ENCODE data around the gene HOXD12.
A peak's percentile ranks its signal among the peaks of the same experiment; 100 is the strongest.

HOXD12 gene

DNA sequence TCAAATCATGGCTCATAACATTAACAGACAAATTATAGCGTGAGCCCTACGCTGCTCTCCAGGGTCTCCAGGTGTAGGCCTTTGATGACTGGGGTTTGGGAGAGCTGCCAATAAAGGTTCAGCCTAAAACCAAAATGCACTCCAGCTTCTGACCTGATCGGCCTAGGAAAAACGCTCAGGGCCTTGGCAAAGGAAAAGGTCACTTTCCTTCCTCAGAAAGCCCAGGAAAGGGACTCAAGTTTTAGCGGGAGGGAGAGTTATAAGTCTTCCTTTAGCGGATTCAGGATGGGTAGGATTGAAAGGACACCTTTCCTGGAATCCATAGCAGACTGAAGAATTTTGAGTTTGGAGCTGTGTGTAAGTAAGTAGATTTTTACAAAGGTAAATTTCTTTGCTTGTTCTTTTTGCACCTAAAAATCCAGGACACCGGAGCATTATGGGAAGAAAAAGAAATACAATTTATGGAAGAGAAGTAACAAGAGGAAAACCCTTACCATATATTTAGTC, 24.6 kb upstream of the HOXD12 start:
- peaks cover 100% of the 10 kb centered on the region for H3K27me3 ChIP-seq (ENCODE audit: insufficient read depth, low read length)
- H3K36me3 ChIP-seq (ENCODE audit: insufficient read depth, low read depth, low read length) = no peaks in the 10 kb centered on the region
- no peaks in the 10 kb centered on the region for H3K9me3 ChIP-seq (ENCODE audit: insufficient read depth, low read depth, low read length)

DNA sequence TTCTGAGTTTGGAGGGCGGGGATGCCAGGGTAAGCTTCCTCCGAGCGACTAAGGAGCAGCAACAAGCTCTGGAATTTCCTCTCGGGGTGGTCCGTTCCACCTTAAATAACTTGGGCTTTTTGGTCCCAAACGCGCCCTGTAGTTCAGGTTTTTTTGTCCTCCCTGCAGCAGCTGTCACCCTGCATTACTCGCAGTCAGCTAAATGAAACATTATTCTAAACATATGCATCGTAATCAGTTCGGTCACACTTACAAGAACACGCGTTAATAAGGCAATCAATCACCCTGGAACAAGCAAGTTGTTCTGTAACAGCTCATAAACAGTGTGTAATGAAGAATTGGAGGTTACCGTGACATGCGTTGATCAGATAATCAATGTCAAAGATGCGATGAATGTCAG, 24.1 kb upstream of the HOXD12 start:
- Histone ChIP-seq H3K27ac (ENCODE audit: low read length) (no peak overlapping the region), H3K4me3 (ENCODE audit: low read length) (no peak overlapping the region), H3K36me3 (ENCODE audit: insufficient read depth, low read depth, low read length) (no peaks in the 10 kb centered on the region), H3K9ac (ENCODE audit: low read depth, low read length) (no peak overlapping the region), H3K27me3 (ENCODE audit: insufficient read depth, low read length) (peaks cover 99% of the 10 kb centered on the region), H3K4me1 (ENCODE audit: insufficient read depth, low read length) (no peaks in the 10 kb centered on the region), H3K9me3 (ENCODE audit: insufficient read depth, low read depth, low read length) (no peaks in the 10 kb centered on the region)

More for the DNA sequence above, 24.6 kb upstream of the HOXD12 start:
- Histone ChIP-seq H3K4me3 (ENCODE audit: low read length) (no peak overlapping the region), H3K9ac (ENCODE audit: low read depth, low read length) (no peak overlapping the region), H3K4me1 (ENCODE audit: insufficient read depth, low read length) (no peaks in the 10 kb centered on the region), H3K27ac (ENCODE audit: low read length) (no peak overlapping the region)

DNA sequence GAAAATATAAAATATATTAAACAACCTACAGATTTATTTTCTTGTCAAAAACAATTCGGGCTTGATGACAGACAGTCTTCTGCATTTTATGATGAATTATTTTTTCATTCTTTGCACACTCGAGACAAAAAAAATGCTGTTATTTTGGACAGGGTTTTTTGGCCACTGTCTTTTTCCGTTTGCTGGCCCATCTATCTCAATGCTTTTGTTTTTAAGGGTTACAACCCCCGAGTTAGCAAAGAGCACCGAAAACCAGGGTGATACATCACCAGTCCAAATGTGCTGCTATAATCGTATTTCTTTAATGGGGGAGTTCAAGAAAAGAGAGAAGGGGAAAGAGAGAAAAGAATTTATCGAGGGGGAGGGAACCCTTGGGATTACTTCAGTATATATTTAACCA, 23.5 kb upstream of the HOXD12 start:
- Histone ChIP-seq H3K4me3 (ENCODE audit: low read length) (no peak overlapping the region), H3K9ac (ENCODE audit: low read depth, low read length) (no peak overlapping the region), H3K9me3 (ENCODE audit: insufficient read depth, low read depth, low read length) (peaks cover 2% of the 10 kb centered on the region; the same call in 1 of the 2 replicates), H3K4me1 (ENCODE audit: insufficient read depth, low read length) (no peaks in the 10 kb centered on the region), H3K36me3 (ENCODE audit: insufficient read depth, low read depth, low read length) (no peaks in the 10 kb centered on the region), H3K27me3 (ENCODE audit: insufficient read depth, low read length) (peaks cover 99% of the 10 kb centered on the region), H3K27ac (ENCODE audit: low read length) (no peak overlapping the region)

GRCh38 chr2:176076796-176077195, 22.8 kb upstream of the HOXD12 start:
- H3K36me3 ChIP-seq (ENCODE audit: insufficient read depth, low read depth, low read length) = no peaks in the 10 kb centered on the region
- no peak overlapping the region for H3K9ac ChIP-seq (ENCODE audit: low read depth, low read length)
- peaks cover 6% of the 10 kb centered on the region; the same call in 1 of the 2 replicates for H3K9me3 ChIP-seq (ENCODE audit: insufficient read depth, low read depth, low read length)
- no peak overlapping the region for H3K27ac ChIP-seq (ENCODE audit: low read length)
- peaks cover 99% of the 10 kb centered on the region for H3K27me3 ChIP-seq (ENCODE audit: insufficient read depth, low read length)
- no peaks in the 10 kb centered on the region for H3K4me1 ChIP-seq (ENCODE audit: insufficient read depth, low read length)
- no peak overlapping the region for H3K4me3 ChIP-seq (ENCODE audit: low read length)

DNA sequence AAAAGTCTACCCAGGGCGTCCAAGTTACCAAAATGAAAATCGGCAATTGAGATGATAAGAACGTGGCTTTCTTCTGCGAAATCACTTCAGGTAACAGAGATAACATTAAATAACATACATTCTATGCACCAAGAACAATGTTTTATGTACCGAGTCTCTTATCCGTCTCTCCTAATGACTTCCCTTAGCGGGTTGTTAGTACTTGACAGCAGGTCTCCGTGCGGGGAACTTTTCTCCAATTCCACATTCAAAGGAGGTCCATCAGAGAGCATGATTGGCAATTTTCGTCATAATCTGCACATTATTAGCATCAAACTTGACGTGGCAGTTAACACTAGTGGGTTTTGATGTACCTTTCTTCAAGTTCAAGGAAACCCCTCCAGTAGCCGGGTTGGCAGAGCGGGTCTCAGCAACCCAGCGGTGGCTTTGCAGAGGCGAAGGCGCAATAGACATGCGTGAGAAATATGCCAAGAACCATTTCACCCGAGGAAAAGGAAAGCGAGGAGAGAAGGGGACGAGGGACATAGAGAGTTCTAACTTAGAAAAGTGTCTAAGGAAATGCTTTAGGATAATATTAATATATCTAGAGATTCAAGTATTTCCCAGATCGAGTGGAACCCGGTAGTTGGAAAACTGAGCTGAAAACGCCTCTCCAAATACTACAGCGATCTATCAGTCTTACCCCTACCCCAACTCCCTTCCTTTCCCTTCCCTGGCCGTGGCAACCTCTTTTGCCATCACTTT, 20.9 kb upstream of the HOXD12 start:
- H3K4me1 ChIP-seq (ENCODE audit: insufficient read depth, low read length) = no peaks in the 10 kb centered on the region
- no peaks in the 10 kb centered on the region for H3K36me3 ChIP-seq (ENCODE audit: insufficient read depth, low read depth, low read length)
- no peak overlapping the region for H3K27ac ChIP-seq (ENCODE audit: low read length)
- H3K9ac ChIP-seq (ENCODE audit: low read depth, low read length) = no peak overlapping the region
- peak overlapping the region; percentile 49 for H3K4me3 ChIP-seq (ENCODE audit: low read length)
- peaks cover 99% of the 10 kb centered on the region for H3K27me3 ChIP-seq (ENCODE audit: insufficient read depth, low read length)
- peaks cover 6% of the 10 kb centered on the region; the same call in 1 of the 2 replicates for H3K9me3 ChIP-seq (ENCODE audit: insufficient read depth, low read depth, low read length)

DNA sequence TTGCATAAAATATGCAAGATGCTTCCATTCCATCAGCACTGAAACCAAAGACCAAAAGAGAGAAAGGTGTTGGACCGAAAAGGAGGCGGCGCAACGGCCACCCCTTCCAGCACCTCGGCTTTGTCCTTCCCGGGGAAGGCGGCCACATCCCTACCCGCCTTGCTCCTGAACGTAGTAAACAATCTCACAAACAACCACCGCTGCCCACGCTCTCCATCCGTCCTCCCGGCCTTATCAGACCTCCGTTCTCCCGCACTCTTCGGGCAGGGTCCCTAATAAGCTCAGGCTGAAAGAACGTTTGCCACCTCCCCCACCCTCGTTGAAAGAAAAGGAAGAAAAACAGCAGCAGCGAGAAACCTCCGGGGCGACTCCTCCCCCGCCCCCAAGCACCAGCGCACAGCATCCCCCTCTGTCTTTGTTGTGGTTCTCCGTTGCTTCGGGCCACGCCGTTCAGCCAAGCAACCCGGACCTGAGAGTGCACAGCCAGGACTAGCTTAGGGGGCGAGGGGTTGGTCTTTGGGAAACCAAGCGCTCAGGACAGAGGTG, 20.2 kb upstream of the HOXD12 start:
- peaks cover 99% of the 10 kb centered on the region for H3K27me3 ChIP-seq (ENCODE audit: insufficient read depth, low read length)
- peaks cover 10% of the 10 kb centered on the region; the same call in 1 of the 2 replicates for H3K9me3 ChIP-seq (ENCODE audit: insufficient read depth, low read depth, low read length)
- no peaks in the 10 kb centered on the region for H3K36me3 ChIP-seq (ENCODE audit: insufficient read depth, low read depth, low read length)
- no peak overlapping the region for H3K27ac ChIP-seq (ENCODE audit: low read length)
- H3K4me3 ChIP-seq (ENCODE audit: low read length) = peak overlapping the region; percentile 49
- H3K4me1 ChIP-seq (ENCODE audit: insufficient read depth, low read length) = no peaks in the 10 kb centered on the region
- no peak overlapping the region for H3K9ac ChIP-seq (ENCODE audit: low read depth, low read length)

DNA sequence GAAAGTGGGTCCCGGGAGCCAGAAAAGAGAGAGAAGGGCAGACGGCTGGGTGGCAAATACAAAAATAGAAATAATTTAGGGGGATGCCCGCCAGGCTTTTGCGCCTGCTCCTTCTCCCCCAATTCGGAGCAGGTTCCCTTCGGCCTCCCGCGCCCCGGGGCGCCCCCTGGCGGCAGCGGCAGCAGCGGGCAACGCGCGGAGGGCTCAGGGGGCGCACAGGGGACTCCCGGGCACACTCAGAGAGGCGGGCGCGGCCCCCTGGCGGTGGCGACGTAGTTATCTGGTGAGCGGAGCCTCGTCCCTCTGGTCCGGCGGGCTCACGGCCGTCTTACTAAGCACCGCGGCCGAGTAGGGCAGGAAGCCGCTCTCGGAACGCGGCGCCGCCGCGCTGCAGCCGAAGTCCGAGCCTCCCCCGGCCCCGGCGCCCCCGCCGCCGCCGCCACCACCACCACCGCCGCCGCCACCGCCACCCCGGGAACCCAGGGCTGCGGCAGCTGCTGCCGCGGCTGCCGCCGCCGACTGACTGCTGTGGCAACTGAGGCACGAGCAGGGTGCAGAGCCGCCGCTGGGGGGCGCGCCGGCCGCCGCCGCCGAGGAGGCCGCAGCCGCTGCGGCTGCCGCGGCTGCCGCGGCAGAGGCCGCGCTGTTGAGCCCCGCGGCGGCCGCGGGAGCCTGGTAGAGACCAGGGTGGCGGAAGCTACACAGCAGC, 19.6 kb upstream of the HOXD12 start:
- no peak overlapping the region for H3K9ac ChIP-seq (ENCODE audit: low read depth, low read length)
- H3K27me3 ChIP-seq (ENCODE audit: insufficient read depth, low read length) = peaks cover 99% of the 10 kb centered on the region
- H3K4me1 ChIP-seq (ENCODE audit: insufficient read depth, low read length) = no peaks in the 10 kb centered on the region
- H3K27ac ChIP-seq (ENCODE audit: low read length) = no peak overlapping the region
- H3K4me3 ChIP-seq (ENCODE audit: low read length) = peak overlapping the region; percentile 49
- no peaks in the 10 kb centered on the region for H3K36me3 ChIP-seq (ENCODE audit: insufficient read depth, low read depth, low read length)
- H3K9me3 ChIP-seq (ENCODE audit: insufficient read depth, low read depth, low read length) = peaks cover 10% of the 10 kb centered on the region; the same call in 1 of the 2 replicates

GRCh38 chr2:176080540-176081375, 18.8 kb upstream of the HOXD12 start:
- H3K4me3 ChIP-seq (ENCODE audit: low read length) = peak overlapping the region; percentile 38; the same call in 1 of the 2 replicates
- H3K27ac ChIP-seq (ENCODE audit: low read length) = no peak overlapping the region
- no peaks in the 10 kb centered on the region for H3K4me1 ChIP-seq (ENCODE audit: insufficient read depth, low read length)
- H3K36me3 ChIP-seq (ENCODE audit: insufficient read depth, low read depth, low read length) = no peaks in the 10 kb centered on the region
- H3K9me3 ChIP-seq (ENCODE audit: insufficient read depth, low read depth, low read length) = peaks cover 10% of the 10 kb centered on the region; the same call in 1 of the 2 replicates
- H3K27me3 ChIP-seq (ENCODE audit: insufficient read depth, low read length) = peaks cover 99% of the 10 kb centered on the region
- H3K9ac ChIP-seq (ENCODE audit: low read depth, low read length) = no peak overlapping the region

- peaks cover 99% of the 10 kb centered on the region for H3K27me3 ChIP-seq (ENCODE audit: insufficient read depth, low read length)
Measured at GRCh38 chr2:176081376-176081836, 18.2 kb upstream of the HOXD12 start.

GRCh38 chr2:176081837-176082524, 17.6 kb upstream of the HOXD12 start:
- no peaks in the 10 kb centered on the region for H3K36me3 ChIP-seq (ENCODE audit: insufficient read depth, low read depth, low read length)
- peaks cover 10% of the 10 kb centered on the region; the same call in 1 of the 2 replicates for H3K9me3 ChIP-seq (ENCODE audit: insufficient read depth, low read depth, low read length)
- H3K27ac ChIP-seq (ENCODE audit: low read length) = no peak overlapping the region
- H3K4me3 ChIP-seq (ENCODE audit: low read length) = no peak overlapping the region
- peaks cover 99% of the 10 kb centered on the region for H3K27me3 ChIP-seq (ENCODE audit: insufficient read depth, low read length)
- H3K9ac ChIP-seq (ENCODE audit: low read depth, low read length) = no peak overlapping the region
- no peaks in the 10 kb centered on the region for H3K4me1 ChIP-seq (ENCODE audit: insufficient read depth, low read length)

More at GRCh38 chr2:176081376-176081836, 18.2 kb upstream of the HOXD12 start:
- H3K4me3 ChIP-seq (ENCODE audit: low read length) = no peak overlapping the region
- no peak overlapping the region for H3K9ac ChIP-seq (ENCODE audit: low read depth, low read length)
- H3K36me3 ChIP-seq (ENCODE audit: insufficient read depth, low read depth, low read length) = no peaks in the 10 kb centered on the region
- no peaks in the 10 kb centered on the region for H3K4me1 ChIP-seq (ENCODE audit: insufficient read depth, low read length)
- H3K27ac ChIP-seq (ENCODE audit: low read length) = no peak overlapping the region
- H3K9me3 ChIP-seq (ENCODE audit: insufficient read depth, low read depth, low read length) = peaks cover 10% of the 10 kb centered on the region; the same call in 1 of the 2 replicates
